Measurements from ENCODE around the gene CEP295NL. TPM values are rescaled to one million over a fixed set of nuclear protein-coding genes. Genes with fewer than 3 reads are reported as not detected.

Gene CEP295NL
- total and polyA plus RNA-seq, 2 of the 13 experiments (the other 11 are each of a cell fraction or from before 2014, with no cell fraction given): not detected

DNA sequence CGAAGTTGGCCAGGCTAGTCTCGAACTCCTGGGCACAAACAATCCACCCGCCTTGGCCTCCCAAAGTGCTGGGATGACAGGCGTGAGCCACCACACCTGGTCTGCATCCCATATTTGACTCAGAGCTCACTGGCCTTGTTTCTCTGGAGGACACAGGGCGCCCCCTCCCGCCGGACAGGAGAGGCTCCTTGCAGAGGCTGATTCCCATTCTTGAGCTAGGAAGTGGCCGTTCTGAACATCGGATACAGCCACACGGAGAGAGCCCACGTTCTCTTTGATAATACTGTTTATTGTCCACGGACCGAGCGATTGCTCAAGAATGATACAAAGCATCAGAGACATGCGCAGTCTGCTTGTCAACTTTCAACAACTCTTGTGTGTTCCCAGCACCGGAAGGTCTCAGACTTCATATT, 50.3 kb downstream of the CEP295NL start (continued):
- TF ChIP-seq, protein P1, sequence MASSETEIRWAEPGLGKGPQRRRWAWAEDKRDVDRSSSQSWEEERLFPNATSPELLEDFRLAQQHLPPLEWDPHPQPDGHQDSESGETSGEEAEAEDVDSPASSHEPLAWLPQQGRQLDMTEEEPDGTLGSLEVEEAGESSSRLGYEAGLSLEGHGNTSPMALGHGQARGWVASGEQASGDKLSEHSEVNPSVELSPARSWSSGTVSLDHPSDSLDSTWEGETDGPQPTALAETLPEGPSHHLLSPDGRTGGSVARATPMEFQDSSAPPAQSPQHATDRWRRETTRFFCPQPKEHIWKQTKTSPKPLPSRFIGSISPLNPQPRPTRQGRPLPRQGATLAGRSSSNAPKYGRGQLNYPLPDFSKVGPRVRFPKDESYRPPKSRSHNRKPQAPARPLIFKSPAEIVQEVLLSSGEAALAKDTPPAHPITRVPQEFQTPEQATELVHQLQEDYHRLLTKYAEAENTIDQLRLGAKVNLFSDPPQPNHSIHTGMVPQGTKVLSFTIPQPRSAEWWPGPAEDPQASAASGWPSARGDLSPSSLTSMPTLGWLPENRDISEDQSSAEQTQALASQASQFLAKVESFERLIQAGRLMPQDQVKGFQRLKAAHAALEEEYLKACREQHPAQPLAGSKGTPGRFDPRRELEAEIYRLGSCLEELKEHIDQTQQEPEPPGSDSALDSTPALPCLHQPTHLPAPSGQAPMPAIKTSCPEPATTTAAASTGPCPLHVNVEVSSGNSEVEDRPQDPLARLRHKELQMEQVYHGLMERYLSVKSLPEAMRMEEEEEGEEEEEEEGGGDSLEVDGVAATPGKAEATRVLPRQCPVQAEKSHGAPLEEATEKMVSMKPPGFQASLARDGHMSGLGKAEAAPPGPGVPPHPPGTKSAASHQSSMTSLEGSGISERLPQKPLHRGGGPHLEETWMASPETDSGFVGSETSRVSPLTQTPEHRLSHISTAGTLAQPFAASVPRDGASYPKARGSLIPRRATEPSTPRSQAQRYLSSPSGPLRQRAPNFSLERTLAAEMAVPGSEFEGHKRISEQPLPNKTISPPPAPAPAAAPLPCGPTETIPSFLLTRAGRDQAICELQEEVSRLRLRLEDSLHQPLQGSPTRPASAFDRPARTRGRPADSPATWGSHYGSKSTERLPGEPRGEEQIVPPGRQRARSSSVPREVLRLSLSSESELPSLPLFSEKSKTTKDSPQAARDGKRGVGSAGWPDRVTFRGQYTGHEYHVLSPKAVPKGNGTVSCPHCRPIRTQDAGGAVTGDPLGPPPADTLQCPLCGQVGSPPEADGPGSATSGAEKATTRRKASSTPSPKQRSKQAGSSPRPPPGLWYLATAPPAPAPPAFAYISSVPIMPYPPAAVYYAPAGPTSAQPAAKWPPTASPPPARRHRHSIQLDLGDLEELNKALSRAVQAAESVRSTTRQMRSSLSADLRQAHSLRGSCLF (CRISPR knock-in tag; IDR thresholded peaks at IDR 0.05; ENCODE audit: borderline replicate concordance): no peak
- TF ChIP-seq ZSCAN21 (CRISPR knock-in tag; IDR thresholded peaks at IDR 0.05; ENCODE audit: borderline replicate concordance): no peak
- TF ChIP-seq SP2 (CRISPR knock-in tag; IDR thresholded peaks at IDR 0.05): no peak
- TF ChIP-seq NBN (conservative IDR thresholded peaks at IDR 0.05): no peak
- TF ChIP-seq, protein P2, sequence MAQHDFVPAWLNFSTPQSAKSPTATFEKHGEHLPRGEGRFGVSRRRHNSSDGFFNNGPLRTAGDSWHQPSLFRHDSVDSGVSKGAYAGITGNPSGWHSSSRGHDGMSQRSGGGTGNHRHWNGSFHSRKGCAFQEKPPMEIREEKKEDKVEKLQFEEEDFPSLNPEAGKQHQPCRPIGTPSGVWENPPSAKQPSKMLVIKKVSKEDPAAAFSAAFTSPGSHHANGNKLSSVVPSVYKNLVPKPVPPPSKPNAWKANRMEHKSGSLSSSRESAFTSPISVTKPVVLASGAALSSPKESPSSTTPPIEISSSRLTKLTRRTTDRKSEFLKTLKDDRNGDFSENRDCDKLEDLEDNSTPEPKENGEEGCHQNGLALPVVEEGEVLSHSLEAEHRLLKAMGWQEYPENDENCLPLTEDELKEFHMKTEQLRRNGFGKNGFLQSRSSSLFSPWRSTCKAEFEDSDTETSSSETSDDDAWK (CRISPR knock-in tag; IDR thresholded peaks at IDR 0.05): no peak
- TF ChIP-seq, protein P3, sequence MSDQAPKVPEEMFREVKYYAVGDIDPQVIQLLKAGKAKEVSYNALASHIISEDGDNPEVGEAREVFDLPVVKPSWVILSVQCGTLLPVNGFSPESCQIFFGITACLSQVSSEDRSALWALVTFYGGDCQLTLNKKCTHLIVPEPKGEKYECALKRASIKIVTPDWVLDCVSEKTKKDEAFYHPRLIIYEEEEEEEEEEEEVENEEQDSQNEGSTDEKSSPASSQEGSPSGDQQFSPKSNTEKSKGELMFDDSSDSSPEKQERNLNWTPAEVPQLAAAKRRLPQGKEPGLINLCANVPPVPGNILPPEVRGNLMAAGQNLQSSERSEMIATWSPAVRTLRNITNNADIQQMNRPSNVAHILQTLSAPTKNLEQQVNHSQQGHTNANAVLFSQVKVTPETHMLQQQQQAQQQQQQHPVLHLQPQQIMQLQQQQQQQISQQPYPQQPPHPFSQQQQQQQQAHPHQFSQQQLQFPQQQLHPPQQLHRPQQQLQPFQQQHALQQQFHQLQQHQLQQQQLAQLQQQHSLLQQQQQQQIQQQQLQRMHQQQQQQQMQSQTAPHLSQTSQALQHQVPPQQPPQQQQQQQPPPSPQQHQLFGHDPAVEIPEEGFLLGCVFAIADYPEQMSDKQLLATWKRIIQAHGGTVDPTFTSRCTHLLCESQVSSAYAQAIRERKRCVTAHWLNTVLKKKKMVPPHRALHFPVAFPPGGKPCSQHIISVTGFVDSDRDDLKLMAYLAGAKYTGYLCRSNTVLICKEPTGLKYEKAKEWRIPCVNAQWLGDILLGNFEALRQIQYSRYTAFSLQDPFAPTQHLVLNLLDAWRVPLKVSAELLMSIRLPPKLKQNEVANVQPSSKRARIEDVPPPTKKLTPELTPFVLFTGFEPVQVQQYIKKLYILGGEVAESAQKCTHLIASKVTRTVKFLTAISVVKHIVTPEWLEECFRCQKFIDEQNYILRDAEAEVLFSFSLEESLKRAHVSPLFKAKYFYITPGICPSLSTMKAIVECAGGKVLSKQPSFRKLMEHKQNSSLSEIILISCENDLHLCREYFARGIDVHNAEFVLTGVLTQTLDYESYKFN (CRISPR knock-in tag; conservative IDR thresholded peaks at IDR 0.05): no peak
- TF ChIP-seq, protein P4, sequence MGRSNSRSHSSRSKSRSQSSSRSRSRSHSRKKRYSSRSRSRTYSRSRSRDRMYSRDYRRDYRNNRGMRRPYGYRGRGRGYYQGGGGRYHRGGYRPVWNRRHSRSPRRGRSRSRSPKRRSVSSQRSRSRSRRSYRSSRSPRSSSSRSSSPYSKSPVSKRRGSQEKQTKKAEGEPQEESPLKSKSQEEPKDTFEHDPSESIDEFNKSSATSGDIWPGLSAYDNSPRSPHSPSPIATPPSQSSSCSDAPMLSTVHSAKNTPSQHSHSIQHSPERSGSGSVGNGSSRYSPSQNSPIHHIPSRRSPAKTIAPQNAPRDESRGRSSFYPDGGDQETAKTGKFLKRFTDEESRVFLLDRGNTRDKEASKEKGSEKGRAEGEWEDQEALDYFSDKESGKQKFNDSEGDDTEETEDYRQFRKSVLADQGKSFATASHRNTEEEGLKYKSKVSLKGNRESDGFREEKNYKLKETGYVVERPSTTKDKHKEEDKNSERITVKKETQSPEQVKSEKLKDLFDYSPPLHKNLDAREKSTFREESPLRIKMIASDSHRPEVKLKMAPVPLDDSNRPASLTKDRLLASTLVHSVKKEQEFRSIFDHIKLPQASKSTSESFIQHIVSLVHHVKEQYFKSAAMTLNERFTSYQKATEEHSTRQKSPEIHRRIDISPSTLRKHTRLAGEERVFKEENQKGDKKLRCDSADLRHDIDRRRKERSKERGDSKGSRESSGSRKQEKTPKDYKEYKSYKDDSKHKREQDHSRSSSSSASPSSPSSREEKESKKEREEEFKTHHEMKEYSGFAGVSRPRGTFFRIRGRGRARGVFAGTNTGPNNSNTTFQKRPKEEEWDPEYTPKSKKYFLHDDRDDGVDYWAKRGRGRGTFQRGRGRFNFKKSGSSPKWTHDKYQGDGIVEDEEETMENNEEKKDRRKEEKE (IDR thresholded peaks at IDR 0.05): no peak
- TF ChIP-seq, protein P5, sequence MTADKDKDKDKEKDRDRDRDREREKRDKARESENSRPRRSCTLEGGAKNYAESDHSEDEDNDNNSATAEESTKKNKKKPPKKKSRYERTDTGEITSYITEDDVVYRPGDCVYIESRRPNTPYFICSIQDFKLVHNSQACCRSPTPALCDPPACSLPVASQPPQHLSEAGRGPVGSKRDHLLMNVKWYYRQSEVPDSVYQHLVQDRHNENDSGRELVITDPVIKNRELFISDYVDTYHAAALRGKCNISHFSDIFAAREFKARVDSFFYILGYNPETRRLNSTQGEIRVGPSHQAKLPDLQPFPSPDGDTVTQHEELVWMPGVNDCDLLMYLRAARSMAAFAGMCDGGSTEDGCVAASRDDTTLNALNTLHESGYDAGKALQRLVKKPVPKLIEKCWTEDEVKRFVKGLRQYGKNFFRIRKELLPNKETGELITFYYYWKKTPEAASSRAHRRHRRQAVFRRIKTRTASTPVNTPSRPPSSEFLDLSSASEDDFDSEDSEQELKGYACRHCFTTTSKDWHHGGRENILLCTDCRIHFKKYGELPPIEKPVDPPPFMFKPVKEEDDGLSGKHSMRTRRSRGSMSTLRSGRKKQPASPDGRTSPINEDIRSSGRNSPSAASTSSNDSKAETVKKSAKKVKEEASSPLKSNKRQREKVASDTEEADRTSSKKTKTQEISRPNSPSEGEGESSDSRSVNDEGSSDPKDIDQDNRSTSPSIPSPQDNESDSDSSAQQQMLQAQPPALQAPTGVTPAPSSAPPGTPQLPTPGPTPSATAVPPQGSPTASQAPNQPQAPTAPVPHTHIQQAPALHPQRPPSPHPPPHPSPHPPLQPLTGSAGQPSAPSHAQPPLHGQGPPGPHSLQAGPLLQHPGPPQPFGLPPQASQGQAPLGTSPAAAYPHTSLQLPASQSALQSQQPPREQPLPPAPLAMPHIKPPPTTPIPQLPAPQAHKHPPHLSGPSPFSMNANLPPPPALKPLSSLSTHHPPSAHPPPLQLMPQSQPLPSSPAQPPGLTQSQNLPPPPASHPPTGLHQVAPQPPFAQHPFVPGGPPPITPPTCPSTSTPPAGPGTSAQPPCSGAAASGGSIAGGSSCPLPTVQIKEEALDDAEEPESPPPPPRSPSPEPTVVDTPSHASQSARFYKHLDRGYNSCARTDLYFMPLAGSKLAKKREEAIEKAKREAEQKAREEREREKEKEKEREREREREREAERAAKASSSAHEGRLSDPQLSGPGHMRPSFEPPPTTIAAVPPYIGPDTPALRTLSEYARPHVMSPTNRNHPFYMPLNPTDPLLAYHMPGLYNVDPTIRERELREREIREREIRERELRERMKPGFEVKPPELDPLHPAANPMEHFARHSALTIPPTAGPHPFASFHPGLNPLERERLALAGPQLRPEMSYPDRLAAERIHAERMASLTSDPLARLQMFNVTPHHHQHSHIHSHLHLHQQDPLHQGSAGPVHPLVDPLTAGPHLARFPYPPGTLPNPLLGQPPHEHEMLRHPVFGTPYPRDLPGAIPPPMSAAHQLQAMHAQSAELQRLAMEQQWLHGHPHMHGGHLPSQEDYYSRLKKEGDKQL (CRISPR knock-in tag; IDR thresholded peaks at IDR 0.05; ENCODE audit: low read depth): no peak
- TF ChIP-seq XRCC5 (optimal IDR thresholded peaks at IDR 0.05; ENCODE audit: low read length): peak; percentile 89
- TF ChIP-seq PCBP1 (IDR thresholded peaks at IDR 0.05; ENCODE audit: borderline replicate concordance, low read depth, low read length): no peak
- TF ChIP-seq ZNF180 (CRISPR knock-in tag; IDR thresholded peaks at IDR 0.05; ENCODE audit: borderline replicate concordance, low read depth): no peak

Data from HepG2 (cell line).